Measurements from ENCODE around the gene GCLC.

Gene GCLC

GRCh38 chr6:53527249-53527765, 17.6 kb downstream of the GCLC start:
- DNase-seq (ENCODE audit: low read depth, low spot score), result peak; percentile 20

- DNase-seq (ENCODE audit: low read depth, low spot score), result no peak
Observed at GRCh38 chr6:53526000-53526399, 18.9 kb downstream of the GCLC start.

- DNase-seq (ENCODE audit: low read depth, low spot score), result no peak
Observed at GRCh38 chr6:53524455-53524815, 20.5 kb downstream of the GCLC start.

GRCh38 chr6:53523511-53524454, 21.1 kb downstream of the GCLC start:
- DNase-seq (ENCODE audit: low read depth, low spot score), result no peak

- no peak for DNase-seq (ENCODE audit: low read depth, low spot score)
Observed at GRCh38 chr6:53520320-53520928, 24.5 kb downstream of the GCLC start.

- DNase-seq (ENCODE audit: low read depth, low spot score), result no peak
Observed at GRCh38 chr6:53518862-53519261, 26.0 kb downstream of the GCLC start.

- DNase-seq (ENCODE audit: low read depth, low spot score), result peak; percentile 33
Observed at GRCh38 chr6:53517021-53517420, 27.9 kb downstream of the GCLC start.

GRCh38 chr6:53514677-53515076, 30.2 kb downstream of the GCLC start:
- no peak for DNase-seq (ENCODE audit: low read depth, low spot score)

- no peak for DNase-seq (ENCODE audit: low read depth, low spot score)
Observed at GRCh38 chr6:53513519-53513966, 31.4 kb downstream of the GCLC start.

GRCh38 chr6:53513056-53513455, 31.8 kb downstream of the GCLC start:
- DNase-seq (ENCODE audit: low read depth, low spot score), result no peak

- DNase-seq (ENCODE audit: low read depth, low spot score), result no peak
Observed at GRCh38 chr6:53512626-53513025, 32.3 kb downstream of the GCLC start.

- DNase-seq (ENCODE audit: low read depth, low spot score), result no peak
Observed at GRCh38 chr6:53510746-53511145, 34.2 kb downstream of the GCLC start.

GRCh38 chr6:53506872-53507271, 38.0 kb downstream of the GCLC start:
- no peak for DNase-seq (ENCODE audit: low read depth, low spot score)

- no peak for DNase-seq (ENCODE audit: low read depth, low spot score)
Observed at GRCh38 chr6:53504512-53504911, 40.4 kb downstream of the GCLC start.

- no peak for DNase-seq (ENCODE audit: low read depth, low spot score)
Observed at GRCh38 chr6:53503060-53503459, 41.8 kb downstream of the GCLC start.

- no peak for DNase-seq (ENCODE audit: low read depth, low spot score)
Observed at GRCh38 chr6:53501432-53501831, 43.5 kb downstream of the GCLC start.

- DNase-seq (ENCODE audit: low read depth, low spot score), result no peak
Observed at GRCh38 chr6:53500095-53500494, 44.8 kb downstream of the GCLC start.

- DNase-seq (ENCODE audit: low read depth, low spot score), result no peak
Observed at GRCh38 chr6:53499094-53499493, 45.8 kb downstream of the GCLC start.

- no peak for DNase-seq (ENCODE audit: low read depth, low spot score)
Observed at GRCh38 chr6:53498649-53499048, 46.3 kb downstream of the GCLC start.

GRCh38 chr6:53497905-53498304, 47.0 kb downstream of the GCLC start:
- DNase-seq (ENCODE audit: low read depth, low spot score), result no peak

GRCh38 chr6:53496797-53497375, 48.0 kb downstream of the GCLC start:
- no peak for DNase-seq (ENCODE audit: low read depth, low spot score)

All from ELF-1 (cell line).